Ascending aorta (tissue), 2 donors: ENCODE results near the gene NFATC3. TPM values are rescaled to one million over a fixed set of nuclear protein-coding genes. Genes with fewer than 3 reads are reported as not detected.

Experiments
- DNase-seq, 2 donors: peaks; one replicate each; pipeline ENCODE4 v3.0.0-alpha.2; 2019; ENCODE audit warnings: low spot score in 2 of 2
- H3K27ac ChIP-seq, 2 donors: fragments of 200-600 bp; sonication (generic); one replicate each; pipeline ENCODE4 v1.5.1; 2016 to 2017; ENCODE audit warnings: mild to moderate bottlenecking in 1 of 2
- H3K27me3 ChIP-seq: fragments of 200-600 bp; sonication (generic); one replicate; pipeline ENCODE4 v1.5.1; 2017
- H3K36me3 ChIP-seq, 2 donors: fragments of 200-600 bp; sonication (generic); one replicate each; pipeline ENCODE4 v1.5.1; 2016
- H3K4me1 ChIP-seq, 2 donors: fragments of 200-600 bp; sonication (generic); one replicate each; pipeline ENCODE4 v1.5.1; 2016 to 2017; ENCODE audit warnings: mild to moderate bottlenecking in 1 of 2
- H3K4me3 ChIP-seq, 2 donors: fragments of 200-600 bp; sonication (generic); one replicate each; pipeline ENCODE4 v1.5.1; 2016 to 2017; ENCODE audit warnings: mild to moderate bottlenecking in 1 of 2
- H3K9me3 ChIP-seq, 2 donors: fragments of 200-600 bp; sonication (generic); one replicate each; pipeline ENCODE4 v1.5.1; 2016
- CTCF ChIP-seq, 3 experiments: fragments of 200-600 bp in 2 of 3; fragments of 450-650 bp in 1 of 3; sonication (generic) in 2 of 3; IDR thresholded peaks; one replicate each; pipeline ENCODE4 v1.5.1; 2016 to 2019; ENCODE audit warnings: antibody characterized with exemption in 3 of 3, mild to moderate bottlenecking in 1 of 3, moderate library complexity in 1 of 3
- intact Hi-C: fragments of 100-400 bp; cut with DNase I; formaldehyde crosslinking; loops from one replicate; pipeline ENCODE4 v1.15.1; 2023
- total RNA-seq: library from RNA; depleted of rRNA; stranded (reverse); fragments of >200 nt; gene quantifications from one replicate; pipeline ENCODE4 v1.1.0, GENCODE V29; 2016

The NFATC3 gene
- total RNA-seq, 1 donor from 2014 or later = 36.4 TPM

GRCh38 chr16:68079376-68079625 is 5.9 kb upstream of the NFATC3 start:
- Histone ChIP-seq H3K27me3 (no peaks in the 10 kb centered on the region), H3K27ac (peak overlapping the region in 1 of 2 donors; percentile 50), H3K4me3 (no peak overlapping the region), H3K36me3 (peaks cover 4 to 36% of the 10 kb centered on the region in 2 donors), H3K9me3 (no peaks in the 10 kb centered on the region), H3K4me1 (peaks cover 4 to 10% of the 10 kb centered on the region in 2 donors)
- DNase-seq = no peak
- intact Hi-C loops = no loop called here
- no peak for TF ChIP-seq CTCF (IDR thresholded peaks at IDR 0.05)

GRCh38 chr16:68079626-68080344 is 5.4 kb upstream of the NFATC3 start:
- intact Hi-C loops = loop anchor here (10.0 kb wide), 1 partner anchor 245 kb away; no protein-coding TSS in a partner anchor
- TF ChIP-seq CTCF (IDR thresholded peaks at IDR 0.05) = no peak
- no peaks in the 10 kb centered on the region for H3K27me3 ChIP-seq
- peak overlapping the region; percentile 46 to 50 for H3K27ac ChIP-seq
- peak in 1 of 2 donors; percentile 78 for DNase-seq
- H3K36me3 ChIP-seq = peaks cover 0 to 31% of the 10 kb centered on the region in 2 donors
- H3K4me3 ChIP-seq = no peak overlapping the region
- H3K4me1 ChIP-seq = peaks cover 4 to 12% of the 10 kb centered on the region in 2 donors
- no peaks in the 10 kb centered on the region for H3K9me3 ChIP-seq

GRCh38 chr16:68081861-68082628 is 3.1 kb upstream of the NFATC3 start:
- intact Hi-C loops = loop anchor here (10.0 kb wide), 1 partner anchor 243 kb away; no protein-coding TSS in a partner anchor
- DNase-seq = no peak
- Histone ChIP-seq H3K4me3 (no peak overlapping the region), H3K9me3 (no peaks in the 10 kb centered on the region), H3K36me3 (peaks cover 0 to 10% of the 10 kb centered on the region in 2 donors), H3K27me3 (no peaks in the 10 kb centered on the region), H3K4me1 (peaks cover 4 to 12% of the 10 kb centered on the region in 2 donors), H3K27ac (peak overlapping the region; percentile 42 to 98)
- TF ChIP-seq CTCF (IDR thresholded peaks at IDR 0.05) = no peak

GRCh38 chr16:68082629-68083238 is 2.4 kb upstream of the NFATC3 start:
- Histone ChIP-seq H3K27me3 (no peaks in the 10 kb centered on the region), H3K4me1 (peaks cover 7 to 14% of the 10 kb centered on the region in 2 donors), H3K9me3 (no peaks in the 10 kb centered on the region), H3K36me3 (peaks cover 0 to 4% of the 10 kb centered on the region in 2 donors), H3K27ac (peak overlapping the region; percentile 98 to 99), H3K4me3 (no peak overlapping the region)
- intact Hi-C loops = loop anchor here (10.0 kb wide), 1 partner anchor 242 kb away; no protein-coding TSS in a partner anchor
- no peak for TF ChIP-seq CTCF (IDR thresholded peaks at IDR 0.05)
- DNase-seq = no peak

GRCh38 chr16:68083239-68083781 is 1.9 kb upstream of the NFATC3 start:
- Histone ChIP-seq H3K36me3 (no peaks in the 10 kb centered on the region), H3K27me3 (no peaks in the 10 kb centered on the region), H3K4me1 (peaks cover 9 to 18% of the 10 kb centered on the region in 2 donors), H3K4me3 (no peak overlapping the region), H3K27ac (peak overlapping the region; percentile 98 to 99), H3K9me3 (no peaks in the 10 kb centered on the region)
- intact Hi-C loops = loop anchor here (10.0 kb wide), 1 partner anchor 241 kb away; no protein-coding TSS in a partner anchor
- TF ChIP-seq CTCF (IDR thresholded peaks at IDR 0.05) = no peak
- no peak for DNase-seq
